ENCODE measurements around the gene SH3PXD2A.

Gene SH3PXD2A

DNA sequence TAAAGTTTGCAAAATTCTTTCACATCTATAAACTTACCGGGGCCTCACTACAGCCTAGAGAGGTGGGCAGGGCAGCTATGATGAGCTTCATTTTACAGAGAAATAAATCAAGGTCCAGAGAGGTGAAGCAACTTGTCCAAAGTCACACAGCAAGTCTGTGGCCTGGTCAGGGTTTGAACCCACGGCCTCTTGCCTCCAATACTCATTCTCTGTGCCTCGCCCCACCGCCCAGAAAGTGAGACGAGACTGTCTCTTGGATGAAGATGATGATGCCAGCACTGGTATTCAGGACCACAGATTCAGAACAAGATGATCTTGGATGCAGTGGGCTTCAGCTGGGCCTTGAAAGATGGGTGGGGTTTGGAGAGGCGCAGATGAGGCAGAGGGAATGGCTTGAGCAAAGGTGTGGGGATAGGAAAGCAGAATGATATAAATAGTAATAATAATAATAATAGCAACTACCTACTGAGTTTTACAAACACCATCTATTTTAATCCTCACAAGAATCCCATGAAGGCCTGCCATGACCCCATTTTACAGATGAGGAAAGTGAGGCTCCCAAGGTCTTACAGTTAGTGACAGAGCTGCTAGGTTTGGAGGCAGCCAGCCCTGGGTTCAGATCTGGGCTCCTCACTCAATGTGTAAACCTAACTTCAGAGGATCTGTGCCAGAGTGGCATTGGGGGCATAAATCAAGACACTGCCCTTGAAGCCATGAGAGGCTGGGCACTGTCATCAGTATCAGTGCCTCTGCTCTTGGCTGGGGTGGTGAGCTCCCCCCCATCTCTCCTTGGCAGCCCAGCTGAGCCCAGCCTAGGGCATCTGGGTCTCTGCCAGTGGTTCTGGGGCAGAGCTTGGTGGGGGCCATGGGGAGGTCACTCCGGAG lies 291.9 kb downstream of the SH3PXD2A start:
- DNase-seq (ENCODE audit: low read depth in 2 of 2), result no peak

DNA sequence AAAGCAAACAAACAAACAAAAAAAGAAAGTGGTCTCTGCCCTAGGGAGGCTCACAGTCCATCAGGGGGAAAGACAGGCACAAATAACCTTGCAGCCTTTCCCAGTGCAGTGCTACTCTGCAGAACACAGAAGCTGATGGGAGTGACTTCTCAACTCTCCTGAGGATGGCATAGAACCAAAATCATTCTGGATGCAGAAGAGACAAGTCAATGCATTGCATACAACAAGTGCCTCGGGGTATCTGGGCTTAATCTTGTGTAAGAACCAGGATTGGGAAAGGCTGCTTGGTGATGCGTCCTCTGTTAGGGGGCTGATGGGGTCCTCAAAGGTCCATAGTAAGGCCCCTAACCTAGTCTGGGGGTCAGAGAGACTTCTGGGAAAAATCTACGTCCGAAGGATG lies 293.0 kb downstream of the SH3PXD2A start:
- DNase-seq (ENCODE audit: low read depth in 2 of 2), result no peak

DNA sequence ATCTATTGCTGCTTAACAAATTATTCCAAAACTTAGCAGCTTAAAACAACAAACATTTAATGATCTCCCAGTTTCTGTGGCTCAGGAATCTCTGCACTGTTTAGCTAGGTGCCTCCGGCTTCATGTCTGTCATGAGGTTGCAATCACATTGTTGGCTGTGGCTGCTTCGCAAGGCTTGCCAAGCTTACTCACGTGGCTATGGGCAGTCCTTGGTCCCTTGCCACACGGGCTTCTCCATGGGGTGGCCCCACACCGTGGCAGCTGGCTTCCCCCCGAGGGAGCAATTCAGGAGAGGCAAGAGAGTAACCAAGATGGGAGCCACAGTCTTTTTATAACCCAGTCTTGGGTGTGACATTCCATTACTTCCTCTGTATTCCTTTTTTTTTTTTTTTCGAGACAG lies 294.5 kb downstream of the SH3PXD2A start:
- DNase-seq (ENCODE audit: low read depth in 2 of 2), result no peak

DNA sequence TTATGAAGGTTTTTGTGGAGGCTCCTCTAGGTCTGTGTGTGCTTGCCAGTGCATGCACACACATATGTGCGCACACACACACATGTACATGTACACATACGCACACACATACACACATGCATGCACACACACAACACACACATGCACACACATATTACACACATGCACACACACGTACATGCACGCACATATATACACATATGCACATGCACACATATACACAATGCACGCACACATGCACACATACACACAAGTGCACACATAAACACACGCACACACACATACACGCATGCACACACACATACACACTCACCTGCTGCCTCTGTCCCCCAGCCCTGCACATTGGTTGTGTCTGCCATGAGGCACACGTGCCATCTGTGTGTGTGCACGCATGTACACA lies 295.6 kb downstream of the SH3PXD2A start:
- no peak for DNase-seq (ENCODE audit: low read depth in 2 of 2)

DNA sequence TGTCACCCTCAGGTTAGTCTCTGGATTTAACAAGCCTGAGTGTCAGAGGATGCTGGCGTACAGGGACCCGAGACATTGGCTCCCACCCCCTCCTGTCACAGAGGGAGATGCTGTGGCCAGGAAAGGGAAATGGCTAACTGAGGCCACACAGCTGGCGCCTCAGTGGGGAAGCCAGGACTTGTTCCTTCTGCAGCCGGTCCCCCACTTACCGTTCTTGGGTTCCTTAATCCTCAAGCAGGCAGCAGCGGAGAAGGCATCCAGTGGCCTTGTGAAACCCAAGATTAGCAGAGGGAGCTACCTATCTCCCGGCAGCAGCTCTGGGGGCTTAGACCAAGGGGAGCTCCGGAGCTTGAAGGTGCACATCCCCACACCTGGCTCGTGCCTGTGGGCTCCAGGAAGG lies 296.5 kb downstream of the SH3PXD2A start:
- DNase-seq (ENCODE audit: low read depth in 2 of 2), result no peak

DNA sequence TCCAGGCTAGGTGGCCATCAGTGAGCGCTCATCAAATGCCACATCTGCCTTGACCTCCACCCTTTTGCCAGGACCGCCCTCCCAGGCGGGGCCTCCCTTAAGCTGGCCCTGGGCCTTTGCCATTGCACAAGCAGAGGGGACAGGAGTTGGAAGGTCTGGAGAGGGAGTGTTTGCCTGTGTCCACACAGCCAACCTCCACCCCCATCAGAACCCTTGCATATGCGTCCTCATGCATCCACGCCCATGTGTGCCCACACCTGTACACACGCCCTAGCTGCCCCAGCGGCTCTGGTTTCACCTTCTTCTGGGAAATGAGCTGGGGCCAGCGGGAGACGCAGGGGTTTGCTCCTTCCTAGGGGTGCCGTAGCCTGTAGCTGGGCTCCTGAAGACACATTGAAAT lies 297.9 kb downstream of the SH3PXD2A start:
- DNase-seq (ENCODE audit: low read depth in 2 of 2), result no peak

DNA sequence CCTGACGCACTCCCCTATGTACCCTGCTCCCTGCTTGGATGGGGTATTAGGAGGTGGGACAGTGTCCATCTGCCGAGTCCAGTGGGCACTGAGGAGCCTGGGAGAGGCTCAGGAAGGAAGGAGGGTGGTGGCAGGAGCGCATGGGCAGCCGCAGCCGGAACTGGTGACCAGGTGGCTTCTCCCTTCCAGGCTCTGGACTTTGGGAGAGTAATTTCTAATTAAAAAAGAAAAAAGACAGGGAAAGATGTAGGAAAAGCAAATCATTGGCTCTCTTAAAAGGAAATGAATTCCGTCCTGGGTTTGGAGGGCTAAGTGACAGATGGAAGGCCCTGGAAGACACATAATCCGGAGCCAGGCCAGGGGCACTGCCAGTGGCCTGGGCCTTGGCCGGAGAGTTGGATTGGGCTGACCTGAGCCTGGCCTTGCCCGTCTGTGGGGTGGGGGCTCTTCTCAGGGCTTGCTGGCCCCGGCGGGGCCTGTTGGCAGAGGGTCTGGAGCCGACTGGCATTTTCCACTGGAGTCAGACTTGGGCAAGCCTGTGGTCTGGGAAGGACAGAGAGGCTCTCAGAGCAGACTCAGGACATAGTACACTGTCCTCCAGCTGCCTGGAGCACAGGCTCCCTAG lies 298.9 kb downstream of the SH3PXD2A start:
- no peak for DNase-seq (ENCODE audit: low read depth in 2 of 2)

DNA sequence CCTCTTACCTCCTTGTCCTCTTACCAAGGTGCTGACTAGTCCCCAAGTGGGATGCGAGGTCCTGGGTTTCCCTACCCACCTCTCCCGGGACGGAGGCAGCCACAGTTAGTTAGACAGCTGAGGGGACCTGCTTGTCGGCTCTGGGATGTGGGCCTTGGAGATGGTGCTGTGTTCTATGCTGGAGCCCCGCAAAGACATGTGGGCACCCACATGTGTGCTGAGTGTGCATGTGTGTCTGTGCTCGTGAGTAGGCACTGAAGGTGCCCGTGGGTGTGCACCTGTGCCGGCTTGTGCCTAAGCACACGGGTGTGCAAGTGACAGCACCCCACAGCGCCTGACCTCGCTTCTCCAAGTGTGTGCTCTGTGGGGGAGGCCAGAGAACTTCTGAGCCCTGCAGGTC lies 299.7 kb downstream of the SH3PXD2A start:
- no peak for DNase-seq (ENCODE audit: low read depth in 2 of 2)

DNA sequence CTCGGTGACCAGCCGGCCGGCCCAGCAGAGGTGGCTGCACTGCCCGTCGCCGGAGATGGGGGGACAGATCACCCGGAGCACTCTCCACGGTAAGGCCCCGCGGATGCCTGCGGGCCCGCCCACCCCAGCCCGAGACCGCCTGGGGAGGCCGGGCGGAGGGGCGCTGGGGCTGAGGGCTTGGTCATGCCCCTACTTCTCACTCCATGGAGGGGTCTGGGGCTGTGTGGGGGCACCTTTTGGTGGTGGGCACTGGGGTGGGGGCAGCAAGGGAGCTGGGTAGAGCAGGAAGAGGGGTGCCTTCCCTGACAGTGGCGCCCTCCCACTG lies 300.1 kb downstream of the SH3PXD2A start:
- DNase-seq (ENCODE audit: low read depth in 2 of 2), result no peak

DNA sequence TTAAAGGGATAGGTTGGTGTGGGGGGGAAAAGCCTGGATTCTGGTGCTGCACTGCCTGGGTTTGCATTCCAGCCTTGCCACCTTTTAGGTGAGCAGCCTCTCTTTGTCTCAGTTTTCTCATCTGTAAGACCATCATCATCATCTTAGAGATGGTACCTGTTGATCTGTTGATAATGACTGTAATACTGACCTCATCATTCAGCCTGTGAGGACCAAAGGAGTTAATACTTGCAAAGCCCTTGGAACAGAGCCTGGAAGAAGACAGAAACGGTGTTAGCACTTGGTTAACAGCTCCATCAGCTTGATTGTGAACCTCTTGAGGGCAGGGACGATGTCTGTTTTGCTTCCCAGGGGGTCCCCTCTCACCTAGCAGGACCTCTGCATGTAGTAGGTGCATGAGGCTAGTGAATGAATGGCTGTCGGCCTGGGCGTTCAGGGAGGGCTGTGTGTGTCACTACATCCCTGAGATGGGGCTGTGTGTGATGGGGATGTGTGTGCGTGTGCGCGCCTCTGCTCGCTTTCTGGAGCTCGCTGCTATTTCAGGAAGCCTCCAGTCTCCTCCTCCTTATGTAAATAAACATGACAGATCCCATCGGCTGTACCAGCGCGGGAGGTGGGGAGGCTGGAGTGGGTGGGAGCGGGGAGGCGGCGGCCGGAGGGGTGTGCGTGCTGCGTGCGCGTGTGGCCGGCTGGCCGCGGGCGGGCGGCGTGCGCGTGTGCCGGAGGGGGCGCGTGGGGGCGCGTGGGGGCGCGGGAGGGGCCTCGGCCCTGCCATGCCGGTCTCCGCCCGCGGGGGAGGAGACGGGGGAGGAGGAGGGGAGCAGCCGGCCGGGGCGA lies 300.7 kb downstream of the SH3PXD2A start:
- no peak for DNase-seq (ENCODE audit: low read depth in 2 of 2)

DNA sequence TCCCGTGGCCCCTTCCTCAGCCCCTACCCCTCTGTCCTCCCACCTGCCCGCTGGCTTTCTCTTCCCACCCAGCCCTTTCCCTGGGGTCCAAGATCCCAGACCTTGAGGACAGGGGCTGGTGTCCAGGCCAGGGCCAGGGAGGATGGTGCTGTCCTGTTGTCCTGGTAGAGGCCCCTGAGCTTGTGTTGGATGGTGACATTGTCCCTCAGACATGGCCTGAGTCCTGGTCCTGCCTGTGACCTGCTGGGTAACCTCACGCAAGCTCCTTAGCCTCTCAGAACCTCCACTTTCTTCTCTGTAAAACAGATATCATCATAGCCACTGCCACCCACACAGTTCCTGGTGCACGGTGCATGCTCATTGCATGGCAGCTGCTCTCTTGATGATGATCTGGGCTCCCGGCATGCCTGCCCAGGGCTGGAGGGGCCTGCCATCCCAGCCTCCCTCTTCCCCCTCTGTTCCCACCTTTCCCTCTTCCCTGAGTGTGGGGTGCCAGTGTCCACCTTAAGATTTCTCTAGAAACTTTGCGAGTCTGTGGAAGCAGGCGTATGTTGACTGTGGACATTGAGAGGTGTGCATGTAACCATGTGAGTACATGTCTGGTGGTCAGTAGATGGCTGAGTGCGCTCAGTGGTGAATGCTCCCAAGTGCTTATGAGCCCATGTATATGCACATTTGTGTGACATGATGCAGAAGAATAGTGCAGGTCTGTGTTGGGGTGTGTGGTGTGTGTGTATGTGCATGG lies 301.5 kb downstream of the SH3PXD2A start:
- peak; percentile 32 to 48 for DNase-seq (ENCODE audit: low read depth in 2 of 2)

DNA sequence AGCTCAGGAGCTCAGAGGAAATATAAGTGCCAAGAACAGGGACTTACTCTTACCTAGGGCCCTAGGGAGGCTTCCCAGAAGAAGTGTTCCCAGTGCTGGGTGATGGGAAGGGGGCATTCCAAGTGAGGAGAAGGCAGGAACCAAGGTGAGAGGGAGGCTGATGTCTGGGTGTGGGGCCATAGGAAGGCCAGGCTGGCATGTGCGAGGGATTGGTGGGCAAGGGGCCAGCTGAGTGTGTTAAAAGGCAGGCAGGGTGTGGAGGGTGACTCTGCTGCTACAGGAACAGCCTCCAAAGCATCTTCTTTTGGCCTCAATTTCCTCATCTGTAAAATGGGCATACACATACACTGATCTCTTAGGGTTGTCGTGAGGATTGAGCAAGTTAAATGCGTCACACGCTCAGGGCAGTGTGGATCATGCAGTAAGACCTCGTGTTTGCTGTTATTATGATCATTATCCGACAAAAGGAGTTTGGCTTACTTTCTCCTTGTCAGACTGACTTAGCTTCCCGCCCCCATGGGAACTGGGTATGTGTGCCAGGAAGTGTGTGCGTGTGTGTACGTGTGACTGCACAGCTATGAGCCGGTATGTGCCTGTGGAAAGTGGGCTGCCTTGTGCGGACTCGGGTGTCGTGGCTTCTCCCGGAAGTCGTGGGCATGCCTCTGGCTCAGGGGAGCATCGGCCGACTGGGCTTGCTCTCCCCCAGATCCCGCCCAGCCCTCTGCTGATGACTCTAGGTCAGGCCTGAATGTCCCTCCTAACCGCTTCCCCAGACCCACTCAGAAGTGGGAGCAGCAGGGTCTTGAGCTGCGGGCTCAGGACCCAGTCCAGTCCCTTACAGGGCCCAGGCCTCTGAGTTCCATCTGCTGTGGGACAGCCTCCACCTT lies 302.3 kb downstream of the SH3PXD2A start:
- DNase-seq (ENCODE audit: low read depth in 2 of 2), result no peak

DNA sequence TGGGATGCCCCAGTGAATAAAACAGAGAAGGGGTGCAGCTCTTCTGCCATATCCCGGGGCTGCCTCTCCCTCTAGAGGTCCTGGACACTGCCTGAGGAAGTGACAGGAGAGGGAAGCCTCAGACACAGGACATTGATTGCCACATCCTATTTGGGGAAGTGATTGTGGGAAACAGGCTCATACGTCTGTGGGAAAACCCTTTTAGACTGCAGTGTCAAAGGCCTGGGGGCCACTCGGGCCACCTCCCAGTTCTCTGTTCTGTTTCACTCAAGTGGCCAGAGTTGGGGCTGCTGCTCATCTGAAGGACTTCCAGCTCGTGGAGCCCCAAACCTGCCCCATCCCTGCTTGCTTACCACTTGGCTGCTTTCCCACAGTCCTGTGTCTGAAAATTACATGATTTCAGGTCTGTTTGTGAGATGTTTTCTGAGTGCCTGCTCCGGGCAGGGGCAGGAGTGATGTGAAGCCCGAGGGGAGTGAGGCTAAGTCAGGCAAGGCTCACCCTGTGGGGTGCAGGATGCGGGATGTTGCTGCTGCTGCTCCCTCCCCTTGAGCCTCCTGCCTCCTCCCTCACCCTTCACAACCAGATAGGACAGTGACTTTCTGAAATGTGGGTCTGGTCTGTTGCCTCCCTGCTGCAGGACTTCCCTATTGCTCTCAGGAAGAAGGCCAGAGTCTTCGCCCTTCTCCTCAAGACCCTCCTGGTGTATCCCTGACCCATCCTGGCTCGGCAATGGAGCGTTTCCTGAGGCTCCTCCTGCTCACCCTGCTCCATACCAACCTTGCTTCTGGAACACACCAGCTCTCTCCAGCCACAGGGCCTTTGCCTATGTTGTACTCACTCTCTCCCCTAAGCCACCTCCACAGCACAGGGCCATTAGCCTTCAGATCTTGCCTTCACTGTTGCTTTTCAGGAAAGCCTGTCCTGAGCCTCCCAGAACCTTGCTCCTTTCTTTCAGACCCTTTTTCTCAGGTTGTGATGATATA lies 303.5 kb downstream of the SH3PXD2A start:
- no peak for DNase-seq (ENCODE audit: low read depth in 2 of 2)

DNA sequence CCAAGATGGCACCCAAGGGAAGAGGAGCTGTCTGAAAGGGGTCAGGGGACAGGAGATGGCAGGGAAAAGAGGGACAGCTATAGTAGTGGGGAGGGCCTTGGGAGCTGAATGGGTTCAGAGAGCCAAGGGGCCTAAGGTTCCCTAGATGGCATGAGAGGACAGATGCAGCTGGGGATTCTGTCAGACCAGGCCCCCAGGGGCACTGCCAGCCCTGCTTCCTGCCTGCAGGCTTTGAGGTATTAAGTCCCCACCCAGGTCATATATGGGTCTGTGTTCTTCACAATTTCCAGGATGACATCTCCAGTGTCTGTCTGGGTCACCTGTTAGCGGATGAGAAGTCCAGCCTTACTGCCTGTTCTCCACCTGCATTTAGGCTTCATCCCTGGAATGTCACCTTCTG lies 305.1 kb downstream of the SH3PXD2A start:
- DNase-seq (ENCODE audit: low read depth in 2 of 2), result no peak

DNA sequence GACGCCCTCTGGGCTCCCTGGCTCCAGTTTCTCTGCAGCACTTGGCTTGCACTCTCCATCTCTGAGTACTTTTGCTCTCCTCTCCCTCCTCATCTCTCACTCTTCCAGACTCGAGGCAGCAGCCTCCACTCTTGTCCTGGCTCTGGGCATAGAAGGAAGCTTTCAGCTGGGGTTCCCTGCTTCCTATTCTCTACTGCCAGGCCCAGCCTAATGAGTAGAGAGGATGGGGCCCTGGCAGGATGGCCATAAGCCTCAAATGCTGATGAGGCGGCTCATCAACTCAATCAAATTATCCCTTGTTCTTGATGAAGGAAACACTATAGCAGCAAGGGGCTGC lies 306.1 kb downstream of the SH3PXD2A start:
- no peak for DNase-seq (ENCODE audit: low read depth in 2 of 2)

DNA sequence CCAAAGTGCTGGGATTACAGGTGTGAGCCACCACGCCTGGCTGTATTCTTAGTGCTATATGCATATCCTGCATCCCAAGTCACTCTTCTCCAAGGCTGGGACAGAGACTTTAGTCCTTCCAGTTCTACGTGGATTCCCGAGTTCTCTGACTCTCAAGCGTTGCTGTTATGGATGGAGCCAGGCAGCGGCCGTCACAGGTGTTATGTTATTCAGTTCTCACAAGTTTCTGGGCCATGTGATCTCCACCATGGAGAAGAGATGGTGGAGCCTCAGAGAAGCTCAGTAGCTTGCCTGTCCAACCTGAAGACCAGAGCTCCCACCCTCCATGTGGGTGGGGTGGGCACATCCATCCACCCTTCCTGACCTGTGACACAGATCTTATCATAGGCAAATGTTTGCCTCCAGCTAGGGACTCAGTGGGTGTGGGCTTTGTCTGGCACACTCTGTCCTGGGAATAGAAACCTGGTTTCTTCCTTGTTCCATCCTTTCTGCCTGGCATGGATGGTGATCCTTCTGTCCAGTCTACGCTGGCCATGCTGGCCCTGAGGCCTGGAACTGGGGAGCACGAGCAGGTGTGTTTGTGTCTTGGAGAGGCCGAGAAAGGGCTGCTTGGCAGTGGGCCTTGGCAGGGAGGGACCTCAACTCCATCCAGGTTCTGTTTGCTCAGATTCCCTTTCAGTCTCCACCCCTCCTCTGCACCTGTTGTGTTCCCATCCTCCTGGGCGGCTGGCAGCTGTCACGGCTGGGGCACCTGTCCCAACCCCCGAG lies 306.6 kb downstream of the SH3PXD2A start:
- DNase-seq (ENCODE audit: low read depth in 2 of 2), result no peak

DNA sequence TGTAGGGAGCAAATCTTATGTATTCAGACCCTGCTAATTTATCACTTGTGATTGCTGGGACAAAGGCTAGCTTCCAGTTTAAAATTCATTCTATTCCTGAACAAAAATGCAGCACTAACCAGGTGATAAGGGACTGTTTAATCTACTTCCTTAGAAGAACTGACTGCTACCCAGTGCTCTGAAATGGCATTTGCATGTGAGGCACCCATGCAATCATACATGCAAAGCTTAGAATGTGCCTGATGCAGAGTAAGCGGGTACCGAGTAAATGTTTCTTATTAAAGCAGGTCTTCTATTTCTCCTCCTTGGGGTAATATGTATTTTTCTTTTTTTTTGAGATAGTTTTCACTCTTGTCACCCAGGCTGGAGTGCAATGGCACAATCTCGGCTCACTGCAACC lies 307.4 kb downstream of the SH3PXD2A start:
- no peak for DNase-seq (ENCODE audit: low read depth in 2 of 2)

DNA sequence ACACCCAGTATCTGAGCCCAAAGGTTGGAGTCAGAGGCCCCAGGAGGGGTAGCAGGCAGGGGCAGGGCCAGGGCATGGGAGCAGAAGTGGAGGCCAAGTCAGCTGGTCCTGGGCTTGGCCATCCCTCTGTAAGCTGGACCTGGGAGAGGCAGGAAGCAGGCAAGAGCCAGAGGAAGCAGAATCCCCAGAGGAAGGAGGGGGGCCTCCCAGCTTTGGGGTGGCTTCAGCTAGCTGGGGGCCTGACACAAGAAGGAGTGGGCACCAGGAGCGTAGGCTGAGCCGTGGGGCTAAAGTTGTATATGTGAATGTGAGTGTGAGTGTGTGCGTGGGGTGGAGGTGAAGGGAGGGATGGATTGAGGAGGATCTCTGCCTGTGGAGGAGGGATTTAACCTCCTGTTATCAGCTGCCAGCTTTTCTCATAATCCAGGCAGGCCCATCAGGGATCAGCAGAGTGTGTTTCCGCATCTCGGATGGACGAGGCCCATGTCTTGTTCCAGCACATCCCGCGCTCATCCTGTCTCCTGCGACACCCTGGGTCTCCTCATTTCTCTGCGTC lies 307.9 kb downstream of the SH3PXD2A start:
- DNase-seq (ENCODE audit: low read depth in 2 of 2), result no peak

DNA sequence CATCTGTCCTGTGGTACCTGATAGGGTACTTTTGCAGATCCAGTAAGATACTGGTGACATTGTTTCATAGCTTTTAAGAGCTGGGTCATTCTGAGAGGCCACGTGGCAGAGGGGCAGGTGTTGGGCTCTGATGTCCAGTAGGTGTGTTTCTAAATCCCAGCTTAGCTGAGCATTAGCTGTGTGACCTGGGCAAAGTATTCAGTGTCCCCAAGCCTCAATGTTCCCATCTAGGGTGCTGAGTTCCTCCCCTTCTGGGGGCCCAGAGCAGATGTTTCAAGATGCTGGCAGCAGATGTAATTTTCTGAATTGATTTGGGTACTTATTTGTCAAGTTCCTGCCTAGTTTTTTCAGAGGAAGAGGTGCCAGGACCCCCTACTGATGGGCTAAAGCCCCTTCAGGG lies 309.0 kb downstream of the SH3PXD2A start:
- DNase-seq (ENCODE audit: low read depth in 2 of 2), result no peak
